OCI-LY7 (cell line): ENCODE results near the gene APOBEC4. TPM values are rescaled to one million over a fixed set of nuclear protein-coding genes. Genes with fewer than 3 reads are reported as not detected.

Experiments
- BruUV-seq: library from RNA; stranded (reverse); fragments of 400-500 nt; replicated peaks from 2 replicates; lab custom pipeline; 2021; lab: Mats Ljungman, UMichigan
- CTCF ChIA-PET: fragments of 300-600 bp; sonication (Branson Sonifier 250); formaldehyde crosslinking; loops from one replicate; lab custom pipeline; 2022; ENCODE audit warnings: antibody characterized with exemption; ENCODE audit not compliant: unreplicated experiment; lab: Charles Lee
- POLR2A ChIA-PET: fragments of 300-600 bp; sonication (Branson Sonifier 250); formaldehyde crosslinking; loops from one replicate; lab custom pipeline; 2022; ENCODE audit warnings: antibody characterized with exemption; lab: Charles Lee
- DNase-seq: peaks from one replicate; pipeline ENCODE4 v3.0.0-alpha.2; 2015; ENCODE audit warnings: low spot score
- H2AFZ ChIP-seq: fragments of 200-600 bp; sonication (generic), shearing (Covaris generic); 2 replicates; pipeline ENCODE4 v1.6.1; 2014; ENCODE audit warnings: mild to moderate bottlenecking, antibody characterized with exemption, low read length, moderate library complexity
- H3K27ac ChIP-seq: fragments of 200-600 bp; sonication (generic); 2 replicates; pipeline ENCODE4 v1.5.1; 2014; ENCODE audit warnings: mixed run types, low read depth, mild to moderate bottlenecking, moderate library complexity, low read length, inconsistent platforms; ENCODE audit not compliant: poor library complexity, severe bottlenecking
- H3K36me3 ChIP-seq: fragments of 200-600 bp; sonication (generic); 2 replicates; pipeline ENCODE4 v1.6.1; 2014; ENCODE audit warnings: mild to moderate bottlenecking, antibody characterized with exemption, low read length, moderate library complexity, mixed read lengths; ENCODE audit not compliant: insufficient read depth
- H3K4me1 ChIP-seq: fragments of 200-600 bp; sonication (generic); 2 replicates; pipeline ENCODE4 v1.5.1; 2014; ENCODE audit warnings: mild to moderate bottlenecking, low read length; ENCODE audit not compliant: insufficient read depth, poor library complexity, severe bottlenecking
- H3K4me2 ChIP-seq: fragments of 200-600 bp; sonication (generic); 2 replicates; pipeline ENCODE4 v1.6.1; 2014; ENCODE audit warnings: mild to moderate bottlenecking, low read length
- H3K4me3 ChIP-seq: fragments of 200-600 bp; sonication (generic); 2 replicates; pipeline ENCODE4 v1.5.1; 2014; ENCODE audit warnings: mild to moderate bottlenecking, low read depth, low read length; ENCODE audit not compliant: poor library complexity, severe bottlenecking
- H3K79me2 ChIP-seq: fragments of 200-600 bp; sonication (generic); 2 replicates; pipeline ENCODE4 v1.6.1; 2016; ENCODE audit warnings: low read depth, mild to moderate bottlenecking, low read length, moderate library complexity, mixed read lengths; ENCODE audit not compliant: insufficient read depth
- H3K9me2 ChIP-seq: fragments of 200-600 bp; sonication (generic); 2 replicates; pipeline ENCODE4 v1.6.1; 2016; ENCODE audit warnings: mild to moderate bottlenecking, low read length, mixed read lengths; ENCODE audit not compliant: insufficient read depth
- H3K9me3 ChIP-seq: fragments of 200-600 bp; sonication (generic); 2 replicates; pipeline ENCODE4 v1.6.1; 2014; ENCODE audit warnings: mild to moderate bottlenecking, mixed run types, low read length, mixed read lengths
- H4K20me1 ChIP-seq: fragments of 200-600 bp; sonication (generic); 2 replicates; pipeline ENCODE4 v1.6.1; 2014; ENCODE audit warnings: mild to moderate bottlenecking, antibody characterized with exemption, low read length, moderate library complexity, mixed read lengths; ENCODE audit not compliant: insufficient read depth
- CTCF ChIP-seq: fragments of 200-600 bp; sonication (generic); conservative IDR thresholded peaks from 2 replicates; pipeline ENCODE4 v1.5.1; 2014; ENCODE audit warnings: mild to moderate bottlenecking, antibody characterized with exemption, low read length, moderate library complexity, mixed read lengths
- EZH2phosphoT487 ChIP-seq: fragments of 200-600 bp; sonication (generic); IDR thresholded peaks from 2 replicates; pipeline ENCODE4 v1.6.1; 2018; ENCODE audit warnings: low read depth, borderline replicate concordance, mild to moderate bottlenecking, mixed run types, antibody characterized with exemption, low read length, moderate library complexity, mixed read lengths
- intact Hi-C: fragments of 100-400 bp; cut with micrococcal nuclease; formaldehyde crosslinking; loops from one replicate; pipeline ENCODE4 v1.10.0; 2022; ENCODE audit not compliant: unreplicated experiment
- total RNA-seq, 2 experiments: library from RNA; depleted of rRNA in 1 of 2; stranded (reverse); fragments of >200 nt in 1 of 2; shearing (Covaris generic) in 1 of 2; gene quantifications; 2 replicates each; pipeline ENCODE4 v1.2.3, GENCODE V29; 2014 to 2022

The APOBEC4 gene
- total RNA-seq, 2 experiments from 2014 or later: not detected

GRCh38 chr1:183633676-183634343 is 19.3 kb downstream of the APOBEC4 start:
- Histone ChIP-seq H4K20me1 (peaks cover 19% of the 10 kb centered on the region), H2AFZ (no peak overlapping the region), H3K9me2 (no peaks in the 10 kb centered on the region), H3K4me2 (peak overlapping the region; percentile 88), H3K4me3 (peak overlapping the region; percentile 94), H3K4me1 (peaks cover 32% of the 10 kb centered on the region), H3K9me3 (no peaks in the 10 kb centered on the region), H3K27ac (peak overlapping the region; percentile 75), H3K79me2 (peaks cover 49% of the 10 kb centered on the region), H3K36me3 (peaks cover 44% of the 10 kb centered on the region)
- CTCF ChIA-PET: no interaction called here
- intact Hi-C loops: loop anchor here (2.0 to 10.0 kb wide), 3 partner anchors 49 to 609 kb away; partner anchors contain the start of genes LAMC1 and TSEN15
- peak; percentile 75 for DNase-seq
- POLR2A ChIA-PET: interaction anchor here (0.7 to 1.5 kb wide), 7 partner anchors 8 to 487 kb away, joined by 3 to 15 read pairs (median 3); partner anchors contain the start of gene TSEN15
- no peak for TF ChIP-seq EZH2phosphoT487
- TF ChIP-seq CTCF: peak; percentile 87
- BruUV-seq: no TSS peak

GRCh38 chr1:183632964-183633363 is 20.2 kb downstream of the APOBEC4 start:
- CTCF ChIA-PET: no interaction called here
- H4K20me1 ChIP-seq: peaks cover 19% of the 10 kb centered on the region

More at GRCh38 chr1:183632964-183633363, 20.2 kb downstream of the APOBEC4 start:
- no TSS peak for BruUV-seq
- peaks cover 32% of the 10 kb centered on the region for H3K4me1 ChIP-seq
- H3K36me3 ChIP-seq: peaks cover 52% of the 10 kb centered on the region
- peak overlapping the region; percentile 88 for H3K4me2 ChIP-seq
- H3K4me3 ChIP-seq: peak overlapping the region; percentile 94
- H3K9me2 ChIP-seq: no peaks in the 10 kb centered on the region
- DNase-seq: peak; percentile 33
- no peaks in the 10 kb centered on the region for H3K9me3 ChIP-seq
- no peak overlapping the region for H3K27ac ChIP-seq
- POLR2A ChIA-PET: interaction anchor here (0.7 to 1.5 kb wide), 5 partner anchors 7 to 705 kb away, joined by 3 to 4 read pairs (median 3); no protein-coding TSS in a partner anchor
- H2AFZ ChIP-seq: no peak overlapping the region
- peaks cover 49% of the 10 kb centered on the region for H3K79me2 ChIP-seq
- intact Hi-C loops: loop anchor here (5.0 to 10.0 kb wide), 2 partner anchors 419 to 608 kb away; partner anchors contain the start of genes LAMC1 and TSEN15
- no peak for TF ChIP-seq EZH2phosphoT487
- TF ChIP-seq CTCF: no peak
